Right kidney (tissue), 9 donors: ENCODE measurements around the gene RAI14.
A peak's percentile ranks its signal among the peaks of the same experiment; 100 is the strongest.

Experiments
- DNase-seq: peaks from one replicate; pipeline ENCODE4 v3.0.0-alpha.2; 2016
- long read RNA-seq, 8 donors: transcript quantifications; one replicate each; lab custom pipeline, GENCODE V29; 2026

Gene RAI14
- long read RNA-seq, donor 1, full-length matches to known transcripts: 9 of 9 reads
- long read RNA-seq, donor 1, partial matches to known transcripts: 0 of 9 reads
- long read RNA-seq, donor 1, other reads (novel, unspliced or antisense): 0 of 9 reads
- long read RNA-seq, donor 2, partial matches to known transcripts: 5 of 7 reads
- long read RNA-seq, donor 2, other reads (novel, unspliced or antisense): 0 of 7 reads
- long read RNA-seq, donor 3, partial matches to known transcripts: 9 of 10 reads
- long read RNA-seq, donor 3, other reads (novel, unspliced or antisense): 0 of 10 reads
- long read RNA-seq, donor 4, partial matches to known transcripts: 28 of 30 reads
- long read RNA-seq, donor 4, other reads (novel, unspliced or antisense): 0 of 30 reads
- long read RNA-seq, donor 5, full-length matches to known transcripts: 6 of 6 reads
- long read RNA-seq, donor 5, partial matches to known transcripts: 0 of 6 reads
- long read RNA-seq, donor 5, other reads (novel, unspliced or antisense): 0 of 6 reads
- long read RNA-seq, donor 6, transcript RAI14-220 (17 exons, 2,941 nt): major isoform, 6 of 29 reads
- long read RNA-seq, donor 6, partial matches to known transcripts: 20 of 29 reads
- long read RNA-seq, donor 6, other reads (novel, unspliced or antisense): 0 of 29 reads
- long read RNA-seq, donor 7, full-length matches to known transcripts: 12 of 27 reads
- long read RNA-seq, donor 7, partial matches to known transcripts: 15 of 27 reads
- long read RNA-seq, donor 7, other reads (novel, unspliced or antisense): 0 of 27 reads
- long read RNA-seq, donor 8, full-length matches to known transcripts: 7 of 16 reads
- long read RNA-seq, donor 8, partial matches to known transcripts: 9 of 16 reads
- long read RNA-seq, donor 8, other reads (novel, unspliced or antisense): 0 of 16 reads

- DNase-seq: peak; percentile 93
These were observed at the start of gene RAI14 for GRCh38 chr5:34656001-34656699. RAI14 (plus strand) TSS chr5:34656328; CDS start chr5:34686920, 30,592 bp downstream.

- DNase-seq: no peak
These were observed 47.8 kb upstream of the RAI14 start for GRCh38 chr5:34608368-34608767.

- no peak for DNase-seq
These were observed 47.1 kb upstream of the RAI14 start for GRCh38 chr5:34608859-34609648.

GRCh38 chr5:34609951-34610441, 46.1 kb upstream of the RAI14 start:
- DNase-seq: no peak

- no peak for DNase-seq
These were observed 45.6 kb upstream of the RAI14 start for GRCh38 chr5:34610546-34610945.

GRCh38 chr5:34611464-34612415, 44.4 kb upstream of the RAI14 start:
- DNase-seq: no peak

- DNase-seq: no peak
These were observed 39.5 kb upstream of the RAI14 start for GRCh38 chr5:34616651-34617050.

- no peak for DNase-seq
These were observed 37.6 kb upstream of the RAI14 start for GRCh38 chr5:34618371-34619065.

GRCh38 chr5:34620185-34620584, 35.9 kb upstream of the RAI14 start:
- no peak for DNase-seq

GRCh38 chr5:34621277-34622097, 34.6 kb upstream of the RAI14 start:
- DNase-seq: no peak

- no peak for DNase-seq
These were observed 34.1 kb upstream of the RAI14 start for GRCh38 chr5:34622098-34622400.

GRCh38 chr5:34624691-34625090, 31.4 kb upstream of the RAI14 start:
- DNase-seq: no peak

- no peak for DNase-seq
These were observed 30.9 kb upstream of the RAI14 start for GRCh38 chr5:34625246-34625645.

- DNase-seq: no peak
These were observed 30.1 kb upstream of the RAI14 start for GRCh38 chr5:34626036-34626435.

GRCh38 chr5:34626751-34627150, 29.4 kb upstream of the RAI14 start:
- no peak for DNase-seq

- DNase-seq: no peak
These were observed 28.3 kb upstream of the RAI14 start for GRCh38 chr5:34627794-34628193.

- DNase-seq: no peak
These were observed 27.8 kb upstream of the RAI14 start for GRCh38 chr5:34628373-34628772.

- DNase-seq: no peak
These were observed 25.5 kb upstream of the RAI14 start for GRCh38 chr5:34630596-34630995.

- no peak for DNase-seq
These were observed 23.2 kb upstream of the RAI14 start for GRCh38 chr5:34632807-34633422.
